GM04503 (cell line): Measurements from ENCODE around the gene EIF5A2.
"Not testable (repeated sequence)": the region's sequence is repeated elsewhere in the genome, so short reads cannot be mapped to it uniquely, and the experiment has no call there.

Source experiments
- DNase-seq: peaks from one replicate; pipeline ENCODE4 v3.0.0-alpha.2; 2012; ENCODE audit warnings: low read depth

EIF5A2 gene

DNA sequence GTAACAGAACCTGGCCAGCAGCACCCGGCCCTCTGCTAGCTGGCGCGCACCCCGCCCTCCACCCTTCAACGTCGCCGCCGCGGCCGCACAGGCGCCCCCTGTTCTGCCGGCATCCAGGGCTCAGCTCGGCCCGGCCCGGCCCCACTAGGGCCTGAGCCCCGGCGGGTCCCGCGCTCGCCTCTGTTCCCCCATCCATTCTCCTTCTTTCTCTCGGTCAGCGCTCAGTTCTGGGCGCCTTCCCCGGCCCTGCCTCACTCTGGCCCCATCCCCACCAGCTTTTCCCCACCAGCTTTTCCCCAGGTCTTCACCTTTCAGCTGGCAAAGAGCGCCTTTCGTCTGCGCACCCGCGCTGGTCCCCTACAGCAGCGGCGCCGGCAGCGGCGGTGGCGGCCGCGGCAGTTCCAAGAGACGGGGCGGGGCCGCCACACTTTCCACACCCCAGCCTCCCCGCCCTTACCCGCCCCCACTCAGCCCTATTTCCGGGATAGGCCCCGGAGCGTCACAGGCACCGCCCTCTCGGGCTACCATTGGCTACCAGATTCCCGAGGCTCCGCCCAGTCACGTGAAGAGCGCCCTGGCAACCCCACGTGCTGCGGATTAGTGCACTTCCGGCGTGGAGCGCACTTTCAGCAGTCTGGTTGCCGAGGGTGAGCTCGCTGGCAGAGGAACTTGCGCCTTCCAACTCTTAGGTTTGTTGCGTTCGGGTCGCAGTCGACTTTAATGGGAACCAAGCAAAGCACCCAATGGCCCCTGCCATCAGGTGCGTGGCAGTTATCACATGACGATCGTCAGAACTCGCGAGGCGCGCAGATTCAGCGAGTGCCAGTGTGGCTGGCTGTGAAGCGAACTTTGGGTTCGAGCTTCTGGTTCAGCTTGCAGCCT is at the start of gene EIF5A2:
EIF5A2 (minus strand) TSS at position 403 of the 882 bp plus-strand sequence. CDS start 831 bp downstream, outside the sequence.
- peak; percentile 68 for DNase-seq

DNA sequence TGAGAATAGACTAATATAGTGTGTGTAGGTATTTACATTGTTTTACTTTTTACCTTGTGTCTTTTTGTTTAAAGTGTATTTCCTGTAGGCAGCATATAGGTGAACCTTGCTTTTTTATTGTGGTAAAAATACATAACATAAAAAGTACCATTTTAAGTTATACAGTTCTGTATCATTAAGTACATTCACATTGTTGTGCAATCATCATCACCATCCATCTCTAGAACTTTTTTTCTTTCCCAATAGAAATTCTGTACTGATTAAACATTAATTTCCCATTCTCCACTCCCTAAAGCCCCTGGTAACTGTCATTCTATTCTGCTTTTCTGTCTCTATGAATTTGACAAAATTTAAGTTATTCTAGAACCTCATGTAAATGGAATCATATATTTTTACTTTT is 48.2 kb upstream of the EIF5A2 start:
- DNase-seq, result no peak

DNA sequence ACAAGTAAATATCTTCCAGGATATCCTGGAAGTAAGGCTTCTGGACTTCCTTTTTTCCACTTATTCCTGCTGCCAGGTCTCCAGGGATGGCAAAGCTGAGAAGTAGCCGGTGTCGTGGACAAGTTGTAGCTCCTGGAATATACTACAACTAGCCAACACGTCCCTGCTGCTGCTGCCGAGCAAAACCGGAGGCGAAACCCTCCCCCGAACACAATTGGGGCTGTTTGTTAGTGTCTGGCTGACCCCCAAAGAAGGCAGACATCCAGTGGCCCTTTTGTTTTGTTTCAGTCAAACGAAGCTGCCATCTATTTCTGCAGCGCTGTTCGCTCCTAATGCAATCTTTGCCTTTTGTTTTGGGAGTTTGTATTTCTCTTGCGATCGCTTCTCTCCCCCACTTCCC is 45.3 kb upstream of the EIF5A2 start:
- DNase-seq, result no peak

DNA sequence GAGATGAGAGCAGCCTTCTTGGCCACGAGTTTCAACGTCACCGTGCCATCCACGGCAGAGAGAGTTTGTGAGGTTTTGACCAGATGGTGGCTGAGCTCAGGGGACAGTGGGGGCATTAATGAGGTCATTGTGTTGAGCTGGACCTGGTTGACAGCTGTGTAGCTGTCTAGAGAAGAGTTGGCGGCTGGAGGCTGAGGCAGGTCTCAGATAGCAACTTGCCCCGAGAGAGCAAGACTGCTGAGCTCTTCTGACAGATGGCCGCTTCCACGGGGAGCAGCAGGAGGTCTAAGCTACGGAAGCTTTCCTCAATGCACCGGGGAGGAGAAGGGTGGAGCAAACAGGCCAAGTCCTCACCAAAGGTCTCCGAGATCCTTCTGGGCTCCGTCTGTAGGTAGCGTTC is 44.8 kb upstream of the EIF5A2 start:
- no peak for DNase-seq

DNA sequence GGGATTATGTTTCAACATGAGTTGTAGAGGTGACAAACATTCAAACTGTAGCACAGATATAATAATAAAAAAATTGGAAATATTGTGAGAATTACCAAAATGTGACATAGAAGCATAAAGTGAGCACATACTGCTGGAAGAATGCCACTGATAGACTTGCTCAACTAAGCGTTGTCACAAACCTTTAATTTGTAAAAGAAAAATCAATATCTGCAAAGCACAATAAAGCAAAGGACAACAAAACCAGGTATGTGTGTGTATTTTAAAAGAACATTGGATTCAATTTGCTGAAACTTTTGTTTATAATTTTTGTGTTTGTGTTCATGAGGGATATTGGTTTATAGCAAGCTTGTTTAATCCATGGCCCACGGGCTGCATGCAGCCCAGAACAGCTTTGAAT is 40.8 kb upstream of the EIF5A2 start:
- DNase-seq, result no peak

DNA sequence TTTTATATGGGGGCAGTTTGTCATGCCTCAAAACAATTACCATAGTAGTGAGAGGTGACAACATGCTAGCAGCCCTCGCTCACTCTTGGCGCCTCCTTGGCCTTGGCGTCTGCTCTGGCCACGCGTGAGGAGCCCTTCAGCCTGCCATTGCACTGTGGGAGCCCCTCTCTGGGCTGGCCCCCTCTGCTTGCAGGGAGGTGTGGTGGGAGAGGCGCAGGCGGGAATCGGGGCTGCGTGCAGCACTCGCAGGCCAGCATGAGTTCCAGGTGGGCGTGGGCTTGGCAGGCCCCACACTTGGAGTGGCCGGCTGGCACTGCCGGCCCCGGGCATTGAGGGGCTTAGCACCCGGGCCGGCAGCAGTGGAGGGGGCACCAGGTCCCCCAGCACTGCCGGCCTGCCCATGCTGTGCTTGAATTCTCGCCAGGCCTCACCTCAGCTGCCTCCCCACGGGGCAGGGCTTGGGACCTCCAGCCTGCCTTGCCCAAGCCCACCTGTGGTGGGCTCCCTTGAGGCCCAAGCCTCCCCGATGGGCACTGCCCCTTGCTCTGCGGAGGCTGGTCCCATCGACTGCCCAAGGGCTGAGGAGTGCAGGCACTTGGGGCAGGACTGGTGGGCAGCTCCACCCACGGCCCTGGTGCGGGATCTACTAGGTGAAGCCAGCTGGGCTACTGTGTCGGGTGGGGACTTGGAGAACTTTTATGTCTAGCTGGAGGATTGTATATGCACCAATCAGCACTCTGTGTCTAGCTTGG is 38.8 kb upstream of the EIF5A2 start:
- DNase-seq, result no peak

DNA sequence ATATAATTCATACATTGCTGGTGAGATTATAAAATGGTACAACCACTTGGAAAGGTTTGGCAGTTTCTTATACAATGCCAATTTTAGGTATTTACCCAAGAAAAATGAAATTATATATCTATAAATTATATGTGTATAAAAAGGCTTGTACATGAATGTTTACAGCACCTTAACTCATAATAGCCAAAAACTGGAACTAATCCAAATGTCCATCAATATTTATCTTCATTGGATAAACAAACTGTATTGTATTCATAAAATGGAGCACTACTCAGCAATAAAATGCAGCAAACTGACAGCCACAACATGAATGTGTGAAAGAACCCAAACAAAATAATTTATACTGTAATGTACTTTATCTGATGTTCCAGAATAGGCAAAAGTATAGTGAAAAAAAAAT is 33.6 kb upstream of the EIF5A2 start:
- DNase-seq, result no peak

DNA sequence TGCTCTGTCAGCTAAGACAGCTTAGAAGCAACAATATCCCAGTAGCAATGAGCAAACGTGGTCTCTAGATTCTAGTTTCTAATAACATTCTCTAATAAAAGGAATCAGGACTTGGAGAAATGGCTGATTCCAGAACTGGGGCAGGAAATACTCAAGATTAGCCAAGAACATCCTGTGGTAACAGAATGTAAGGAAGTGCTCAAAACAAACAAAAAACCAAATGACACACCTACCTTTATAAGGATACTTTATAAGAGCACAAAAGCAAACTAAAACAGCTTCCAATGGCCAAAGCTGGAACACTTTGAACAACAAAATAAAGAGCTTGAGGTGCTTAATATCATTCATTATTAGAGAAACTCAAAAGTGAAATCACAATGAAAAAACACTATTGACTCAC is 33.1 kb upstream of the EIF5A2 start:
- no peak for DNase-seq

DNA sequence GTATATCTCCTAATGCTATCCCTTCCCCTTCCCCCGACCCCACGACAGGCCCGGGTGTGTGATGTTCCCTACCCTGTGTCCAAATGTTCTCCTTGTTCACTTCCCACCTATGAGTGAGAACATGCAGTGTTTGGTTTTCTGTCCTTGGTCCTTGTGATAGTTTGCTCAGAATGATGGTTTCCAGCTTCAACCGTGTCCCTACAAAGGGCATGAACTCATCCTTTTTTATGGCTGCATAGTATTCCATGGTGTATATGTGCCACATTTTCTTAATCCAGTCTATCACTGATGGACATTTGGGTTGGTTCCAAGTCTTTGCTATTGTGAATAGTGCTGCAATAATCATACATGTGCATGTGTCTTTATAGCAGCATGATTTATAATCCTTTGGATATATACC is 24.6 kb upstream of the EIF5A2 start:
- not testable (repeated sequence) for DNase-seq

DNA sequence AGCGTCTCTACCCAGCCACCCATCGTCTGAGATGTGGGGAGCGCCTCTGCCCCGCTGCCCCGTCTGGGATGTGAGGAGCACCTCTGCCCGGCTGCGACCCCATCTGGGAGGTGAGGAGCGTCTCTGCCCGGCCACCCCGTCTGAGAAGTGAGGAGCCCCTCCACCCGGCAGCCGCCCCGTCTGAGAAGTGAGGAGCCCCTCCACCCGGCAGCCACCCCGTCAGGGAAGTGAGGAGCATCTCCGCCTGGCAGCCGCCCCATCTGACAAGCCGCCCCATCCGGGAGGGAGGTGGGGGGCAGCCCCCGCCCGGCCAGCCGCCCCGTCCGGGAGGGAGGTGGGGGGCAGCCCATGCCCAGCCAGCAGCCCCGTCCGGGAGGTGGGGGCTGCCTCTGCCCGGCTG is 15.1 kb upstream of the EIF5A2 start:
- DNase-seq, result not testable (repeated sequence)

DNA sequence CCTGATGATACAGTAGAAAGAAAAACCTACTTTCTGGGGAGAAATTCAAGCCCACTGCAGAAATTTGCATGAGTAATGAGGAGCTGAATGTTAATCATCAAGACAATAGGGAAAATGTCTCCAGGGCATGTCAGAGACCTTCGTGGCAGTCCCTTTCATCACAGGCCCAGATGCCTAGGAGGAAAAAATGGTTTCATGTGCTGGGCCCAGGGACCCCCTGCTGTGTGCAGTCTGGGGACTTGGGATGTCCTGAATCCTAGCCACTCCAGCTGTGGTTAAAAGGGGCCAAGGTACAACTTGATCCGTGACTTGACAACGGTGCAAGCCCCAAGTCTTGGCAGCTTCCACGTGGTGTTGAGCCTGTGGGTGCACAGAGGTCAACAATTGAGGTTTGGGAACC is 10.3 kb upstream of the EIF5A2 start:
- no peak for DNase-seq

DNA sequence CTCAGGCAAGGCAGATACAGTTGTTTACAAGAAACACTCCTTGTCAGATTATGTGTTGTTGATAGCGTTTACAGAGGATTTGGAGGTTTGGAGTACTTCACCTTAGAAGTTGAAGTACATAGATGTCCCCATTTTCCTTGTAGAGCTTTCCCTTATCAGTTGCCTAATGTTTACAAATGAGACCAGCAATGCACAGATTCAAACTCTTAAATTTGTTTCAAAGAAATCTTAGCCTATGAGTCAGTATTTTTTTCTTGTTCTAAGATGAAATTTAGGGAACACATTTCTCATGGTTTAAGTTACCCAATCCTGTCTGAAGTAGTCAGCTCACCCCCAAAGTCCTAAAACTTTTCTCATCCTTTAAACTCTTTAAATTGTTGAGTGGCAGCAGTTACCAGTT is 6.3 kb upstream of the EIF5A2 start:
- DNase-seq, result no peak

DNA sequence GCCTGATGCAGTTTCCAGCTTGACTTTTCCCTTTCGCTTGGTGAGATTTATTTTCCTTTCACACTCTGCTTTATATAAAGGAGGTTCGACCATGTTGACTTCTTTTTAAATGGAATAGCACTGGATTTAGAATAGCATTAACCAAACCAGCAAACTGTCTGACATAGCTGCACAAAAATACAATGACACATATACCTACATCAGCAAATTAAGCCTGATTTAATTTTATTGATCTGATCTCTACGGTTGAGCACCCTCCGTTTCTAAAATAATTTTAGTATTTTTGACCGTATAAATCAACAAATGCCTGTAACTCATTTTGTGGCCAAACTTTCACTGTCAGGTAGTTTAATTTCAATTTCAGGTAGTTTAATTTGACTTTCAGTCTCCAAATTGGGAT is 5.8 kb upstream of the EIF5A2 start:
- no peak for DNase-seq

DNA sequence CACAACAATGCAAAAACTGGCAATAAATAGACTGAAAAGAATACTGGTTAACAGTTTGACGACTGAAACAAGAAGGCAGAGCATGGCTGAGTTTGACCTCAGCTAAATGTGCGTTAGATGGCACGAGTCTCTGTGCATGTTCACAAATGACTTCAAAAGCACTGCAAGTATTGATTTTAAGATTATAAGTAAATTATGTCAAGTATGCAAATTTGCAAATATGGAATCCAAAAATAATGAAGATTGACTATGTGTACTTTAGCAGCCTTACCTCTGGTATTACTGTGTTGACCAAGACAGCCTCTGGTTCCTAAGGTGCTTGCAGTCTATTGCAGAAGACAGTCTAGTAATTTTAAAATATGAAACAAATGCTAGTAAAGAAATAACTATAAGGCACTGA is 2.6 kb upstream of the EIF5A2 start:
- DNase-seq, result no peak

DNA sequence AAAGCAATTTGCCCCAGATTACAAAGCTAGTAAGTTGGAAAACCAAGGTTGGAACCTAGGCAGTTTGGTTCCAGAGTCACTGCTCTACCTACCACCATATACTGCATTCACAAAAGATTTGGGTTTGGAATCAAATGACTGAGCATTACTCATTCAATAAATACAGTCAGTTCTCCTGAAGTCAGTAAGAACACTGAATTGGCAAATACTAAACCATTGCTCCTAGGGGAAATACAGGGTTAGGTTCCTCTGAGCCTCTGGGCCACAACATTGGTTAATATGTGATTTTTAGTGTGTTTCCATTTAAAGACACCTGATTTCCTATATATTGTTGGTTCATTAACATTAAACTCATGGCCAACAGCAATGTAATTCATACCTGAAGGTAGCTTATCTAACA is 2.1 kb upstream of the EIF5A2 start:
- no peak for DNase-seq

DNA sequence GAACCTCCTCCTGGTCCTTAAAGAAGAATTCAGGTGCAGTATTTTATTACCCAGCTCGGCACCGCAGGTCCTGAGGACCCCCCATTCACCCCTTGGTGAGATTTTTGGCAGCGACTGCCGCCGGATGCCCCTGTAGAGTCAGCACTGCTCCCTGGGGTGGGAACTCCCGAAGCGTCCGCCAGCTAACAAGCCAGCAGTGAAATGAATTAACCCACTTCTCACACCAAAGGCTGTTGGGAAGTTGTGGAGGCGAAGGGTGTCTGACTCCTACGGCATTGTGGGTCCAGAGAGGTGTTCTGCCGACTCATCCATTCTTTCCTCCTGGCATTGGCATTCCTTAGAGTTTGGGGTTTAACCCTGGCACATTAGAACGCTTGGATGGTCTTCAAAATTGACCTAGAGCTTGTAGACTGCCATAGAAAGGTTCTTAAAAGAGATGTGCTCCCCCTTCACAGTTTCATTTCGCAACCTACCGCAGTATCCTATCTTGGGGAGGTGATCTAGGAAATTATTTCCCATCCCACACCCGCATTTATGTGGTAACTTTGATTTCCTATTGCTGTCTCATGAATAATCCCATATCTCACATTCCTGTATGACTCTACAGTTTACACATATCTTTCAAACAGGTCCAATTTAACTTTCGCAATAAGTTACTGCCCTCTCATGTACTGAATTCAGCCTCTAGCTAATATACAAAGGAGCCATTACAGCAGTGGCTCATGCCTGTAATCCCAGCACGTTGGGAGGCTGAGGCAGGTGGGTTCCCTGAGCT is 879 bp upstream of the EIF5A2 start:
- DNase-seq, result peak; percentile 73

DNA sequence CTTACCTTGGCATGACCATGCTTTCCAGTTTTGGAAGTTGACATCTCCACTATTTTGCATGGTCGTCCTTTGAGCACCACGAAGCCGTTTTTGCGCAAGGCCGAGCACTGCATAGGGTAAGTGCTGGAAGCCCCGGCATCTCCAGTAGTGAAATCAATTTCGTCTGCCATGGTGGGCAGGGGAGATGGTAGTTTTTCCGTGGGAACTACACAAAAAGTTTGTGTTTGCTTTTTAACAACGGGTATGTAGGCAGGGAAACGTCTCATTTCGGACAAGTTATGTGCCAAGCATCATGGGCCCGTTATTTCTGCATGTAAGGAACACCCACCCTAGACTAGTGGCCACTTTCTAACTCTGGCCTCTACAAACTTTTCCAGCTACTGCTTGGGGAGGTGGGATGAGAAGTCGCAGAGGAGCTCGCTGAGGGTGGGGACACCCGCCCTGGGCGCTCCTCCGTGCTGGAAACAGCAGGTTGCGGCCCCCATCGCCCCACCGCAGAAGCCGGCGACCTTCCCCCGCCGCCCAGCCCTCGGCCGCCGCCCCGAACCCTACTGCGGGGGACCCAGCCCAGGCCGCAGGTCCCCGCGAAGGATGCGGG is 701 bp downstream of the EIF5A2 start:
- no peak for DNase-seq

DNA sequence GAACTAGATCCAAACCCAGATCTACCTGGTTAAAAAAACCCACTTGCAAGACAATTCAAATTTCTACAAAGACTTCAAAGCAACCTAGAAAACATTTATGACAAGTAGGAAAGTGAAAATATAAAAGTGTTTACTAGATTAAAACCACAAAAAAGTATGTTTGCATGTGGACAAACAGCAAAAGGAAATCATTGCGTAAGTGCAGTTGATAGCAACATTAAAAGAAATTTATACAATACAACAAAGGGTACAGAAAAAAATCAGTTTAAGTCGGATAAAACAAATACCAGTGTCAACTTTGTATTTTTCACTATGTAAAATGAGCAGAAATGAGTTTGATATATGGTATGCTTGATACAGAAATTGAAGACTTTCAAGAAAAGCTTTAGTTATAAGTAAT is 2.6 kb downstream of the EIF5A2 start:
- no peak for DNase-seq

DNA sequence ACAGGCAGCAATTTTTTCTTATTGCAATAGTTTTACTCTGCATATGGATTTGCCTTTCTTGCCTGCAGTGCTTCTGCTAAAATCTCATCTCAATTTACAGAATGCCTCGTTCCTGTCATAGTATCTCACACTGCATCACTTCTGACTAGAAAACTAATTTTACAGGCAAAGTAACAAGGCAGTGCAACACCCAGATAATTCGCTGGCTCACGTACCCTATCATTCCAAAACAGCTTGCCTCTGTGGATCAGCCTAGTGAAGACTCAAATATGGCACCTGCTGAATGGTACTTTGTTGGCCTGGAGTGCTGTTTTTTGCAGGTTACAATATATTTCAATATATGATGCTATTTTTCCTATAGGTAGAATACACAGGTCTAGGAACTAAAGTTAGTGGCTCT is 5.3 kb downstream of the EIF5A2 start:
- no peak for DNase-seq

DNA sequence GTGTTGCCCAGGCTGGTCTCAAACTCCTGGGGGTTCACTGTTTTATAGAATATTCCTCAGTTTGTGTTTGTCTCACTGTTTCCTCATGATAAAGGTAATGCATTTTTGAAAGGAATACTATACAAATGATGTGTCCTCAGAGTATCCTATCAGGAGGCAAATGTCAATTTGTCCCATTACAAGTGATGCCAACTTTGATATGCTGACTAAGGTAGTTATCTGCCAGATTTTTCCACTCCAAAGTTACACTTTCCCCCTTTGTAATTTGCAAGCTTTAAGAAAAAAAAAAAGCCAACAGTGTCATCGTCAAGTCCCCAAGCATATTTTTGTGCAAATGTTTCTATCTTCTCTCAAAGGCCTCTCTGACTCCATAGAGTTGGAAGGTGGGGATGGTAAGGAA is 9.0 kb downstream of the EIF5A2 start:
- no peak for DNase-seq

DNA sequence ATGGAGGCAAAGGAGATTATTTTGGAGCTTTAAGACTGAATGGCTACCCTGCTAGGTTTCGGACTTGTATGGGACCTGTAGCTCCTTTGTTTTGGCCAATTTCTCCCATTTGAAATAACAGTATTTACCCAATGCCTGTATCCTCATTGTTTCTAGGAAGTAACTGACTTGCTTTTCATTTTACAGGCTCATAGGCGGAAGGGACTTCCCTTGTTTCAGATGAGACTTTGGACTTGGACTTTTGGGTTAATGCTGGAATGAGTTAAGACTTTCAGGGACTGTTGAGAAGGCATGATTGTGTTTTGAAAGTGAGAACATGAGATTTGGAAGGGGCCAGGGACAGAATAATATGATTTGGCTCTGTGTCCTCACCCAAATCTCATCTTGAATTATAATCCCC is 10.5 kb downstream of the EIF5A2 start:
- DNase-seq, result no peak

DNA sequence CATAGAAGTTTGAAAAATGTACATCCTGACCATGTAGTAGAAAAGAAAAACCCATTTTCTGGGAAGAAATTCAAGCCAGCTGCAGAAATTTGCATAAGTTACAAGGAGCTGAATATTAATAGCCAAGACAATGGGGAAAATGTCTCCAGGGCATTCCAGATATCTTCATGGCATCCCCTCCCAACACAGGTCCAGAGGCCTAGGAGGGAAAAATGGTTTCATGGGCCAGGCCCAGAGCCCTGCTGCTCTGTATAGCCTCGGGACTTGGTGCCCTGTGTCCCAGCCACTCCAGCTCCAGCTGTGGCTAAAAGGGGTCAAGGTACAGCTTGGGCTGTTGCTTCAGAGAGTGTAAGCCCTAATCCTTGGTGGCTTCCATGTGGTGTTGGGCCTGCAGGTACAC is 11.2 kb downstream of the EIF5A2 start:
- DNase-seq, result not testable (repeated sequence)
